HFFc6 (cell line): ENCODE results near the gene DZANK1. TPM values are rescaled to one million over a fixed set of nuclear protein-coding genes. Genes with fewer than 3 reads are reported as not detected.

Experiments used
- DNase-seq: peaks from one replicate; pipeline ENCODE4 v3.0.0-alpha.2; 2018
- H3K27ac Mint-ChIP-seq: 2 replicates; pipeline ENCODE4 v1.8.0; 2020; ENCODE audit warnings: mild to moderate bottlenecking, mixed read lengths
- H3K27me3 Mint-ChIP-seq: 2 replicates; pipeline ENCODE4 v1.8.0; 2021; ENCODE audit warnings: mild to moderate bottlenecking, moderate library complexity, mixed read lengths; ENCODE audit not compliant: insufficient read depth
- H3K36me3 Mint-ChIP-seq: 2 replicates; pipeline ENCODE4 v1.8.0; 2021; ENCODE audit warnings: low read depth, mixed read lengths
- H3K4me1 Mint-ChIP-seq: 2 replicates; pipeline ENCODE4 v1.8.0; 2020; ENCODE audit warnings: low read depth, mixed read lengths
- H3K4me3 Mint-ChIP-seq: 2 replicates; pipeline ENCODE4 v1.8.0; 2020; ENCODE audit warnings: mild to moderate bottlenecking, moderate library complexity, mixed read lengths
- H3K9me3 Mint-ChIP-seq: 2 replicates; pipeline ENCODE4 v1.8.0; 2020; ENCODE audit warnings: mild to moderate bottlenecking, mixed read lengths
- total RNA-seq, 6 experiments: library from RNA; stranded (reverse); fragmentation: NEBNext Ultra II Directional; extraction: Animal tissue kit (Norgen Biotek cat#: 25700); gene quantifications; 2 replicates in 1 of 6; 3 replicates in 5 of 6; pipeline ENCODE4 v1.2.3, GENCODE V29; 2021
- TF ChIP-seq, protein P1 (sequence below): fragments of 200-600 bp; sonication (generic); IDR thresholded peaks from 2 replicates; pipeline ENCODE4 v1.5.0; 2021; ENCODE audit warnings: antibody characterized with exemption, mild to moderate bottlenecking

Gene DZANK1
- total RNA-seq, 6 experiments from 2014 or later = 1.1 to 1.6 (median 1.5) TPM

DNA sequence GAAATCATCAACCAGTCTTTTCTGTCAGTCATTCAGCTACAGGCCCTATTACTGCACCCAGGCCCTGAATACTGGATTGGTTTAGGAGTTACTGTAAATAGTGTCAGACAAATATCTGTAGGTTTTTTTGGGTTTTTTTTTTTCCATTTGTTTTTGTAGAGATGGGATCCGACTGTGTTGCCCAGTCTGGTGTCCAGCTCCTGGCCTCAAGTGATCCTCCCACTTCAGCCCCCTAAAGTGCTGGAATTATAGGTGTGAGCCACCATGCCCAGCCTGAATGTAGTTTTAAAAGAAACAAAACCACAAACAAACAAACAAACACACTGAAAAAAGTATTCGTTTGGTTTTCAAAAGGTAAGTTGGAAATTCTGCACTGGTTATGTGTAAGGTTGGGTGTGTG lies 39.6 kb downstream of the DZANK1 start:
- Mint-ChIP-seq H3K4me1 (peaks cover 11% of the 10 kb centered on the region), H3K27me3 (no peaks in the 10 kb centered on the region), H3K4me3 (no peak overlapping the region), H3K27ac (no peak overlapping the region), H3K36me3 (no peaks in the 10 kb centered on the region), H3K9me3 (no peaks in the 10 kb centered on the region)
- DNase-seq = no peak
- TF ChIP-seq, protein P1, sequence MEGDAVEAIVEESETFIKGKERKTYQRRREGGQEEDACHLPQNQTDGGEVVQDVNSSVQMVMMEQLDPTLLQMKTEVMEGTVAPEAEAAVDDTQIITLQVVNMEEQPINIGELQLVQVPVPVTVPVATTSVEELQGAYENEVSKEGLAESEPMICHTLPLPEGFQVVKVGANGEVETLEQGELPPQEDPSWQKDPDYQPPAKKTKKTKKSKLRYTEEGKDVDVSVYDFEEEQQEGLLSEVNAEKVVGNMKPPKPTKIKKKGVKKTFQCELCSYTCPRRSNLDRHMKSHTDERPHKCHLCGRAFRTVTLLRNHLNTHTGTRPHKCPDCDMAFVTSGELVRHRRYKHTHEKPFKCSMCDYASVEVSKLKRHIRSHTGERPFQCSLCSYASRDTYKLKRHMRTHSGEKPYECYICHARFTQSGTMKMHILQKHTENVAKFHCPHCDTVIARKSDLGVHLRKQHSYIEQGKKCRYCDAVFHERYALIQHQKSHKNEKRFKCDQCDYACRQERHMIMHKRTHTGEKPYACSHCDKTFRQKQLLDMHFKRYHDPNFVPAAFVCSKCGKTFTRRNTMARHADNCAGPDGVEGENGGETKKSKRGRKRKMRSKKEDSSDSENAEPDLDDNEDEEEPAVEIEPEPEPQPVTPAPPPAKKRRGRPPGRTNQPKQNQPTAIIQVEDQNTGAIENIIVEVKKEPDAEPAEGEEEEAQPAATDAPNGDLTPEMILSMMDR = no peak

DNA sequence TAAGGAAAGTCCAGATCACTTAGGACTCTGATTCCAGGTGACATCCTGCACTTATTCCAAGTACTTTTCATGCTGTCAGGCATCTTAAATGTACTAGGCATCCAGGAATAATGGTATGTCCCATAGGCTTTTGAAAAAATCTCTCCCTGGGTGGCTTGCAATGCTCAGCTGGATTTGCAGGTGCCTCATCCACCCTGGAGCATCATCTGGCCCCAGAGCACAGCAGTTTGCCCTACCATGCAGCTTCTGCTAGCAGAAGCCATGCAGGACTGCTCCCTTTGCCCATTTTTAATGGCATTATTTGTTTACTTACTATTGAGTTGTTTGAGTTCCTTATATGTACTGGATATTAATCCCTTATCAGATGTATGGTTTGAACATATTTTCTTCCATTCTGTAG lies 45.2 kb downstream of the DZANK1 start:
- no peak overlapping the region for H3K27ac Mint-ChIP-seq
- no peak for DNase-seq
- H3K4me3 Mint-ChIP-seq = no peak overlapping the region
- no peaks in the 10 kb centered on the region for H3K4me1 Mint-ChIP-seq
- H3K27me3 Mint-ChIP-seq = no peaks in the 10 kb centered on the region; the same call in 1 of the 2 replicates
- no peaks in the 10 kb centered on the region for H3K9me3 Mint-ChIP-seq
- H3K36me3 Mint-ChIP-seq = no peaks in the 10 kb centered on the region
- TF ChIP-seq, protein P1 = no peak

DNA sequence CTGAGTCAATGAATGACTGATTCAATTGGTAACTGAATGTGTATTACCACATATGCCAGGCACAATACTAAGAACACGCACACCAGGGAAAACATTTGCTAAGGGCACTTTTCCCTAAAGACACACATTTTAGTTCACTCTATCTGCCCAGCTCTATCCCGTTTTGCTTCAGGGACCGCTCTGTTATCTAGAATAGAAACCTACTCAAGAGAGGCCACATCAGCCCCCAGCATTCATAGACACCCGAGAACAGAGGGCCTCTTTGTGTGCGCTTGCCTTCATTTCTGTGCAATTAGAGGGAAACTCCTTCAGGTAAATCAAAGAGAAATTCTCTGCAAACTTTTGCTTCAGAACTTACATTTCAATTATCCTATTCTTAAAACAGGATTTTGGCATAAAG lies 50.3 kb downstream of the DZANK1 start:
- Mint-ChIP-seq H3K36me3 (no peaks in the 10 kb centered on the region), H3K4me1 (no peaks in the 10 kb centered on the region), H3K4me3 (no peak overlapping the region), H3K9me3 (no peaks in the 10 kb centered on the region), H3K27ac (no peak overlapping the region), H3K27me3 (no peaks in the 10 kb centered on the region; the same call in 1 of the 2 replicates)
- TF ChIP-seq, protein P1 = no peak
- no peak for DNase-seq

DNA sequence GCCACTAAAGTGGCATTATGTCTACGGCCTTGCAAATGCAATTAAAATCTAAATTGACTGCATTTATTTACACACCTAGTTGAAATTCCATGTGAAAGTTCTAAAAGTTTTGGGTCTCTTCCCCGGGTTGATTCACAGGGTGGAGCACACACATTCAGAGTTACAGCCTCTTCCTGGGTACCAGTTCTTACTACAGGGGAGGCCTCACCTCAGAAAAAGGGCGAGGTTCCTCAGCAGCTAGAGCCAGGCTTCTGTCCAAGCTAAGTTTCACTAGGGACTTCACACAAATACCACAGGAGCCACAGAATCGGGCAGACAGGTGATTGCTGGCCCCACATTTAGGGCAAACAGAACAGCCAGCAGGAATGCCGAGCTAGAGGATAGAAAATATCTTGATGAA lies 52.7 kb downstream of the DZANK1 start:
- H3K9me3 Mint-ChIP-seq = no peaks in the 10 kb centered on the region
- H3K36me3 Mint-ChIP-seq = no peaks in the 10 kb centered on the region
- TF ChIP-seq, protein P1 = no peak
- no peaks in the 10 kb centered on the region; the same call in 1 of the 2 replicates for H3K27me3 Mint-ChIP-seq
- no peak overlapping the region for H3K27ac Mint-ChIP-seq
- H3K4me1 Mint-ChIP-seq = no peaks in the 10 kb centered on the region
- no peak for DNase-seq
- no peak overlapping the region for H3K4me3 Mint-ChIP-seq

DNA sequence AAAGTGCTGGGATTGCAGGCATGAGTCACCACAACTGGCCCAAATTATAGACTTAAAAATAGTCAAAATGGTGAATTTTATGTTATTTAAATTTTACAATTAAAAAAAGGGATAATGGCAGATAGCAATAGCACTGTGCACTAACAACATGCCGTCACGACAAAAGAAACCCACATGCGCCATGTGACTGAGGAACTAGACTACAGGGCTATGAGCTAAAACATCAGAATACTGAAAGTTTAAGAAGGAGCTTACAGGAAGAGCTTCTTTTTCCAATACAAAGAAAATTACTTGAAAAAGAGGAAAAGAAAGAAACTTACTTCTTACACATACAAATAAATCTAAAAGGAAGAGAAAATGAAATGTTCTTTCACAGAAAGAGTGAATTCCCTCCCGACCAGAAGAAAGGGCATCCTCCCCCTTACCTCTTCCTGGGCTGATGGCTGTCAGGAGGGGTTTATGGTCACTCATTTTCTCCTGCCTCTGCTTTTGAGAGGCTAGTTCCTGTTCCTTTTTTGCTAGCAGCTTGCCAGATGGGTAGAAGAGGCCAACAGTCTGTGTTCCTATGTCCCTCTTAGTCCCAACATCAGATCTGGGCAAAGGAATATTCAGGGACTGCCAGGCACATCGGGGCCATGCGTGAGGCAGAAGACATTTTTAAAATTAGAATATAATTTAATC lies 54.5 kb downstream of the DZANK1 start:
- TF ChIP-seq, protein P1 = no peak
- H3K4me1 Mint-ChIP-seq = no peaks in the 10 kb centered on the region
- no peak overlapping the region for H3K27ac Mint-ChIP-seq
- H3K4me3 Mint-ChIP-seq = no peak overlapping the region
- DNase-seq = no peak
- H3K36me3 Mint-ChIP-seq = no peaks in the 10 kb centered on the region
- H3K9me3 Mint-ChIP-seq = no peaks in the 10 kb centered on the region
- no peaks in the 10 kb centered on the region; the same call in 1 of the 2 replicates for H3K27me3 Mint-ChIP-seq
